ENCODE data around the gene LYZL1. TPM values are rescaled to one million over a fixed set of nuclear protein-coding genes. Genes with fewer than 3 reads are reported as not detected.

The LYZL1 gene
- polyA plus RNA-seq, 1 of the 3 experiments (the other 2 are of a cell fraction): not detected

DNA sequence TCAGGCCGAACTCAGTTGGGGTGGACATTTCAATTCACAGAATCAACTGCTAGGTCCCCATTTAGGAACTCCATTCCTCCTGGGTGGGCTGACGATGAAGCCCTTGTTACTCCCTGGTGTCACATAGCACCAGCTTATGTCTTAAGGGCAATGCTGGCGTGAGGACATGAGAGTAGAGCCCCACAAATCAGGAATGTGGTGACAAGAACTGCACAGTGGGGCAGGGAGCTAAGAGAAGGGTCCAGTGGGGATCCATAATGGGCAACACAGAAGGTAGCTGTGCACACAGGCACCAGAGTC lies 57.0 kb downstream of the LYZL1 start:
- no peak overlapping the region for H2AFZ ChIP-seq (ENCODE audit: low read depth)
- H3K79me2 ChIP-seq (ENCODE audit: insufficient read depth): no peaks in the 10 kb centered on the region
- ChIA-PET POLR2A (no interaction called here), CTCF (interaction anchor here (0.6 to 0.8 kb wide), 2 partner anchors 22 to 103 kb away, joined by 3 read pairs; no protein-coding TSS in a partner anchor)
- no peaks in the 10 kb centered on the region for H3F3A ChIP-seq (replicated peaks; ENCODE audit: insufficient read depth)
- H3K9me2 ChIP-seq: no peaks in the 10 kb centered on the region
- H3K4me2 ChIP-seq: no peak overlapping the region
- TF ChIP-seq PBX3 (IDR thresholded peaks at IDR 0.05): no peak
- no peak for TF ChIP-seq GATA2 (CRISPR knock-in tag; IDR thresholded peaks at IDR 0.05)
- H3K36me3 ChIP-seq (replicated peaks in 1 of 2; ENCODE audit: control insufficient read depth in 1 of 2, insufficient read depth in 2 of 2, low read length in 1 of 2): no peaks in the 10 kb centered on the region
- H3K27me3 ChIP-seq (ENCODE audit: insufficient read depth): peaks cover 8% of the 10 kb centered on the region; the same call in 1 of the 2 replicates
- no peak overlapping the region for H3K27ac ChIP-seq (ENCODE audit: low read depth in 2 of 2, low read length in 1 of 2)
- no peaks in the 10 kb centered on the region; a peak in 1 of 4 replicates for H3K4me1 ChIP-seq (ENCODE audit: control insufficient read depth in 1 of 2, insufficient read depth in 2 of 2, low read depth in 1 of 2, low read length in 1 of 2)
- H3K9ac ChIP-seq: no peak overlapping the region
- no peaks in the 10 kb centered on the region for H3K9me3 ChIP-seq
- no peaks in the 10 kb centered on the region for H4K20me1 ChIP-seq (ENCODE audit: insufficient read depth)
- H3K4me3 ChIP-seq (ENCODE audit: low read depth in 2 of 2, low read length in 1 of 2): no peak overlapping the region
- 55% methylated on average over 3 of the region's 3 CpGs for WGBS (ENCODE audit: low lambda C conversion rate)
- no peak for DNase-seq

DNA sequence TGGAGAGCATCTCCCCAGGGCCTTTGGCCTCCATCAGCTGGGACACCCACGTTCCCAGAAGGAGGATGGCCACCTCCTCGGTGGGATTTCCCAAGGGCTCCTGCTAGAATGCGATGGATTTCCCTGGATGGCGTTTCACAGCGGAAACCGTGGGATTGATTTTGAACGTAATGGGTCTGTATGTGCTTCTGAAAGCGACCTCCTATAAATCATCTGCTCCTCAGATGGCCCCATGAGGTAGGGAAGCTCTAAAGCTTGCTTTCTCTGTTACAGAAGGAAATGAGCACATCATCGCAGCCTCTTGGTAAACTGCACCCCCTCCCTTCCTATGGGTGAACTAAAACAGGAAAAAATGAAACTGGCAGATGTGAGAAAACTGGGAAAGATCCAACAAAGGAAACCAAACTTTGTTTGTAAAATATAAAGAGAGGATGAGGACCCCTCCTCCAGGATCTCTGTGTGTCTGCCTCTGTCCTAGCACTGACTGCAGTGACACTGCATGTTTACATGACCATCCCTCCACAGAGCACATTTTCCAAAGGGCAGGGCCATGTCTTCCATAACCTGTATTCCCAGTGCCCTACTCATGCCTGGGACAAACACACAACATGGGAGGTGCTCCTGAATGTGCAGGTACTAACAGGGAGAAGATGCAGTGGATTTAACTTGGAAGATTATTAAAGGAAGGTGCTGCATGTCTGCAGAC lies 57.6 kb downstream of the LYZL1 start:
- Histone ChIP-seq H3K27me3 (ENCODE audit: insufficient read depth) (peaks cover 11% of the 10 kb centered on the region; the same call in 1 of the 2 replicates), H3K9me2 (no peaks in the 10 kb centered on the region), H3K4me1 (ENCODE audit: control insufficient read depth in 1 of 2, insufficient read depth in 2 of 2, low read depth in 1 of 2, low read length in 1 of 2) (no peaks in the 10 kb centered on the region; a peak in 1 of 4 replicates), H3K4me2 (no peak overlapping the region), H3K9me3 (no peaks in the 10 kb centered on the region), H3F3A (replicated peaks; ENCODE audit: insufficient read depth) (no peaks in the 10 kb centered on the region), H2AFZ (ENCODE audit: low read depth) (no peak overlapping the region), H3K4me3 (ENCODE audit: low read depth in 2 of 2, low read length in 1 of 2) (no peak overlapping the region), H3K79me2 (ENCODE audit: insufficient read depth) (no peaks in the 10 kb centered on the region), H4K20me1 (ENCODE audit: insufficient read depth) (no peaks in the 10 kb centered on the region), H3K36me3 (replicated peaks in 1 of 2; ENCODE audit: control insufficient read depth in 1 of 2, insufficient read depth in 2 of 2, low read length in 1 of 2) (no peaks in the 10 kb centered on the region), H3K9ac (no peak overlapping the region), H3K27ac (ENCODE audit: low read depth in 2 of 2, low read length in 1 of 2) (no peak overlapping the region)
- ChIA-PET CTCF (interaction anchor here (0.8 to 1.0 kb wide), 2 partner anchors 23 to 47 kb away, joined by 3 to 4 read pairs; no protein-coding TSS in a partner anchor), POLR2A (no interaction called here)
- DNase-seq: no peak
- TF ChIP-seq MEF2A (IDR thresholded peaks at IDR 0.05; ENCODE audit: borderline replicate concordance, low read depth): no peak
- no peak for TF ChIP-seq RCOR1 (IDR thresholded peaks at IDR 0.05; ENCODE audit: low read length)
- no peak for TF ChIP-seq TAF1 (IDR thresholded peaks at IDR 0.05; ENCODE audit: borderline replicate concordance, low read depth, low read length)
- TF ChIP-seq MAX (IDR thresholded peaks at IDR 0.05; ENCODE audit: low read depth): no peak
- no peak for TF ChIP-seq RAD21 (IDR thresholded peaks at IDR 0.05; ENCODE audit: low read length)
- no peak for TF ChIP-seq TEAD4 (IDR thresholded peaks at IDR 0.05; ENCODE audit: borderline replicate concordance, insufficient read depth)
- TF ChIP-seq MXI1 (IDR thresholded peaks at IDR 0.05; ENCODE audit: low read depth, low read length): no peak
- TF ChIP-seq TCF12 (IDR thresholded peaks at IDR 0.05): no peak
- no peak for TF ChIP-seq YY1 (IDR thresholded peaks at IDR 0.05; ENCODE audit: low read depth)
- TF ChIP-seq GABPA (IDR thresholded peaks at IDR 0.05; ENCODE audit: low read depth): no peak
- TF ChIP-seq RXRA (IDR thresholded peaks at IDR 0.05; ENCODE audit: borderline replicate concordance, low read depth): no peak
- TF ChIP-seq POLR2AphosphoS5 (IDR thresholded peaks at IDR 0.05; ENCODE audit: low read depth, low read length): no peak
- no peak for TF ChIP-seq EZH2phosphoT487 (IDR thresholded peaks at IDR 0.05; ENCODE audit: borderline replicate concordance, low read depth)
- no peak for TF ChIP-seq REST (IDR thresholded peaks at IDR 0.05; ENCODE audit: low read depth, low read length)
- WGBS (ENCODE audit: low lambda C conversion rate): 62% methylated on average over 9 of the region's 9 CpGs

Measured in SK-N-SH (cell line).